Prostate gland (tissue), 2 donors: ENCODE results near the gene ZNF276.

ENCODE experiments used
- CTCF ChIP-seq, 4 experiments: fragments of 200-600 bp in 2 of 4; fragments of 450-650 bp in 2 of 4; sonication (generic) in 2 of 4; IDR thresholded peaks; 1 replicate in 3 of 4; 2 replicates in 1 of 4; pipeline ENCODE4 v1.5.1; 2016 to 2019; ENCODE audit warnings: antibody characterized with exemption in 4 of 4, mild to moderate bottlenecking in 2 of 4, moderate library complexity in 2 of 4
- POLR2A ChIP-seq: fragments of 450-650 bp; IDR thresholded peaks from one replicate; pipeline ENCODE4 v1.6.1; 2016; ENCODE audit warnings: antibody characterized with exemption, mild to moderate bottlenecking

- no peak for TF ChIP-seq CTCF (IDR thresholded peaks at IDR 0.05)
- TF ChIP-seq POLR2A: no peak
These were observed 9.4 kb downstream of the ZNF276 start for GRCh38 chr16:89730610-89731234.
